Heart right ventricle (tissue), 16 donors: Measurements from ENCODE around the gene SLC17A9. TPM values are rescaled to one million over a fixed set of nuclear protein-coding genes. Genes with fewer than 3 reads are reported as not detected.

Experiments
- ATAC-seq, 8 donors: fragments of 200-7000 bp; cut with Tn5 transposase; one replicate each; pipeline ENCODE4 v1.9.1; 2020; ENCODE audit warnings: mild to moderate bottlenecking in 8 of 8, moderate library complexity in 8 of 8, moderate number of reproducible peaks in 1 of 8
- DNase-seq, 2 donors: peaks; one replicate each; pipeline ENCODE4 v3.0.0-alpha.2; 2020
- H3K27ac ChIP-seq, 10 donors: fragments of 200-600 bp; sonication (generic) in 2 of 10; one replicate each; pipeline versions ENCODE4 v1.5.0 to v1.8.0; 2020 to 2022; ENCODE audit warnings: mild to moderate bottlenecking in 3 of 10
- H3K27me3 ChIP-seq, 7 donors: fragments of 200-600 bp; one replicate each; pipeline ENCODE4 v1.8.0; 2021 to 2022; ENCODE audit warnings: mild to moderate bottlenecking in 2 of 7
- H3K36me3 ChIP-seq, 9 donors: fragments of 200-600 bp; sonication (generic) in 1 of 9; one replicate each; pipeline versions ENCODE4 v1.5.0 to v1.8.0; 2020 to 2022; ENCODE audit warnings: mild to moderate bottlenecking in 2 of 9
- H3K4me1 ChIP-seq, 9 donors: fragments of 200-600 bp; sonication (generic) in 1 of 9; one replicate each; pipeline versions ENCODE4 v1.5.0 to v1.8.0; 2020 to 2022; ENCODE audit warnings: mild to moderate bottlenecking in 4 of 9
- H3K4me3 ChIP-seq, 10 donors: fragments of 200-600 bp; sonication (generic) in 2 of 10; one replicate each; pipeline versions ENCODE4 v1.5.0 to v1.8.0; 2020 to 2022; ENCODE audit warnings: mild to moderate bottlenecking in 7 of 10, moderate library complexity in 2 of 10
- H3K9me3 ChIP-seq, 11 donors: fragments of 200-600 bp in 10 of 11; sonication (generic) in 2 of 11; one replicate each; pipeline versions ENCODE4 v1.5.0 to v1.8.0; 2013 to 2022; ENCODE audit warnings: mild to moderate bottlenecking in 2 of 11, control low read depth in 1 of 11, moderate library complexity in 1 of 11
- WGBS, 2 donors: extraction: QIAGEN DNeasy Blood & Tissue Kit; methylation state at CpG; one replicate each; pipeline ENCODE4 v1.1.7; 2013; ENCODE audit warnings: inconsistent platforms in 1 of 2; 5-methylcytosine and 5-hydroxymethylcytosine counted together
- intact Hi-C, 10 donors: fragments of 100-400 bp; cut with DNase I; formaldehyde crosslinking; loops; one replicate each; pipeline versions ENCODE4 v1.11.1 to v1.14.2; 2022
- polyA plus RNA-seq, 2 donors: library from polyadenylated mRNA; stranded (reverse); fragments of 200-250 nt; gene quantifications; one replicate each; pipeline ENCODE4 v1.2.3, GENCODE V29; 2013
- total RNA-seq, 10 donors: library from RNA; stranded (reverse); fragmentation: NEBNext Ultra II Directional in 3 of 10; extraction: Animal tissue kit (Norgen Biotek cat#: 25700) in 3 of 10; gene quantifications; one replicate each; pipeline versions ENCODE4 v1.2.1 to v1.2.4, GENCODE V29; 2021 to 2023
- TF ChIP-seq, protein P1 (sequence below), 9 donors: fragments of 200-600 bp; sonication (generic) in 2 of 9; IDR thresholded peaks; one replicate each; pipeline versions ENCODE4 v1.5.0 to v1.8.0; 2021 to 2022; ENCODE audit warnings: antibody characterized with exemption in 9 of 9, mild to moderate bottlenecking in 5 of 9, moderate library complexity in 1 of 9
- donor health status: Arrhythmogenic right ventricular cardiomyopathy.
- donor health status: ischemic (EF 13 %, LVEDD 7.1; RV severe dilation, severe dysfunction).
- donor health status: healthy with polysubstance abuse.
- donor health status: DM: no; HTN: yes; CAD: no.
- donor health status: DM: no; HTN: no; CAD: no.
- donor health status: ischemic (EF 25% LVEDD 6.9; RV normal size, moderate dysfunction).
- donor health status: ischemic (EF 25% LVEDD 5.7; RV mildly dilated, moderate dysfunction).
- donor health status: healthy.
- donor health status: DM: yes; HTN: yes; CAD: no.
- donor health status: Ischemic cardiomyopathy.
- donor health status: ischemic (EF 35%, LVEDD 5.7; RV mildly dilated, moderate dysfunction).
- donor health status: nonischemic (EF 11% LVEDD 7.7; RV severe dilation, severe dysfunction).
- donor health status: DM: yes; HTN: yes; CAD: no.
- donor health status: PGD.
- donor health status: ischemic (EF 29% LVEDD 5.4; RV normal size, mild dysfunction).
- donor health status: nonischemic (EF 23%, LVEDD 6.1; RV moderate dilation, normal function).

SLC17A9 gene
- total and polyA plus RNA-seq, 12 donors, result 0.19 to 8.3 (median 1.0) TPM

GRCh38 chr20:62910217-62910766 lies 42.2 kb upstream of the SLC17A9 start:
- ATAC-seq (no peak), DNase-seq (no peak)
- intact Hi-C loops, result no loop called here
- H3K9me3 ChIP-seq, result no peaks in the 10 kb centered on the region
- no peak overlapping the region for H3K4me3 ChIP-seq
- no peak overlapping the region for H3K27ac ChIP-seq
- H3K4me1 ChIP-seq, result peaks cover 13 to 50% (median 33%) of the 10 kb centered on the region in 9 donors
- H3K36me3 ChIP-seq, result peaks cover 5 to 93% (median 62%) of the 10 kb centered on the region in 9 donors
- TF ChIP-seq, protein P1, sequence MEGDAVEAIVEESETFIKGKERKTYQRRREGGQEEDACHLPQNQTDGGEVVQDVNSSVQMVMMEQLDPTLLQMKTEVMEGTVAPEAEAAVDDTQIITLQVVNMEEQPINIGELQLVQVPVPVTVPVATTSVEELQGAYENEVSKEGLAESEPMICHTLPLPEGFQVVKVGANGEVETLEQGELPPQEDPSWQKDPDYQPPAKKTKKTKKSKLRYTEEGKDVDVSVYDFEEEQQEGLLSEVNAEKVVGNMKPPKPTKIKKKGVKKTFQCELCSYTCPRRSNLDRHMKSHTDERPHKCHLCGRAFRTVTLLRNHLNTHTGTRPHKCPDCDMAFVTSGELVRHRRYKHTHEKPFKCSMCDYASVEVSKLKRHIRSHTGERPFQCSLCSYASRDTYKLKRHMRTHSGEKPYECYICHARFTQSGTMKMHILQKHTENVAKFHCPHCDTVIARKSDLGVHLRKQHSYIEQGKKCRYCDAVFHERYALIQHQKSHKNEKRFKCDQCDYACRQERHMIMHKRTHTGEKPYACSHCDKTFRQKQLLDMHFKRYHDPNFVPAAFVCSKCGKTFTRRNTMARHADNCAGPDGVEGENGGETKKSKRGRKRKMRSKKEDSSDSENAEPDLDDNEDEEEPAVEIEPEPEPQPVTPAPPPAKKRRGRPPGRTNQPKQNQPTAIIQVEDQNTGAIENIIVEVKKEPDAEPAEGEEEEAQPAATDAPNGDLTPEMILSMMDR (IDR thresholded peaks at IDR 0.05), result no peak
- 90 to 91% methylated on average over 11 of the region's 11 CpGs for WGBS, 2 donors
- H3K27me3 ChIP-seq, result no peaks in the 10 kb centered on the region

- 95 to 96% methylated on average over 45 of the region's 45 CpGs for WGBS, 2 donors
- no peak overlapping the region for H3K27ac ChIP-seq
- peaks cover 16 to 52% (median 39%) of the 10 kb centered on the region in 9 donors for H3K4me1 ChIP-seq
- no peaks in the 10 kb centered on the region for H3K9me3 ChIP-seq
- ATAC-seq, result no peak
- TF ChIP-seq, protein P1 (IDR thresholded peaks at IDR 0.05), result no peak
- peaks cover 5 to 86% (median 56%) of the 10 kb centered on the region in 9 donors for H3K36me3 ChIP-seq
- H3K4me3 ChIP-seq, result no peak overlapping the region
- no peaks in the 10 kb centered on the region for H3K27me3 ChIP-seq
- intact Hi-C loops, result no loop called here
- DNase-seq, result no peak
Observed at GRCh38 chr20:62910777-62911497, 41.6 kb upstream of the SLC17A9 start.

- 80 to 82% methylated on average over 10 of the region's 10 CpGs for WGBS, 2 donors
- no peak for ATAC-seq
Observed at GRCh38 chr20:62911701-62912280, 40.7 kb upstream of the SLC17A9 start.

DNA sequence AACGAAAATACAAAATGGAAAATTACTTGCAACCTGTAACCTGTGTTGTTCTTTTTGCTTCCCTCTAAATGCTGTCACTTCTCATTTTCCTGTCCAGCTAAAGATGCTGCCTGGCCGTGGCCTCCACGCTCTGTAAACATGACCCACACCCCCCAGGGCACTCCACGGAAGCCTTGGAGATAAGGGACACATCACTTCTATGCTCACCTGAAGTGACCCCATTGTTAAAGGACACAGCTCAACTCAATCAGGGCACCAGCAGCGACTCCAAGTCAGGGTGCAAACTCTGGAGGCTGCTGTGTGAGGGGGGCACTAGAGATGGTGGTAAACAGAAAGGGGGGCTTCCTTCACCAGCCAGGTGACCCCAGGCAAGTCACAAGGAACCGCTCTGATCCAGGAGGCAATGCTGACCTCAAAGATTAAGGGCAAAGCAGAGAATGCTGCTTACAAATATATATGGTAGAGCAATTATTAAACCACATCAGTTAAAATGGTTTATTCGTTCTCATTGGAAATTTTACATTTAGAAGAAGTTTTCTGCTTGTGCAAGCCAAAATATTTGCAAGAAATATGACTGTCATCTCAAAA lies 39.4 kb upstream of the SLC17A9 start:
- H3K9me3 ChIP-seq, result no peaks in the 10 kb centered on the region
- no peak overlapping the region for H3K4me3 ChIP-seq
- no peaks in the 10 kb centered on the region for H3K27me3 ChIP-seq
- ATAC-seq (no peak), DNase-seq (no peak)
- intact Hi-C loops, result no loop called here
- TF ChIP-seq, protein P1 (IDR thresholded peaks at IDR 0.05), result no peak
- H3K36me3 ChIP-seq, result peaks cover 5 to 64% (median 36%) of the 10 kb centered on the region in 9 donors
- H3K27ac ChIP-seq, result no peak overlapping the region
- H3K4me1 ChIP-seq, result peaks cover 28 to 69% (median 56%) of the 10 kb centered on the region in 9 donors
- WGBS, 2 donors, result 58 to 63% methylated on average over 7 of the region's 7 CpGs

More at GRCh38 chr20:62911701-62912280, 40.7 kb upstream of the SLC17A9 start:
- intact Hi-C loops, result no loop called here
- no peak overlapping the region for H3K4me3 ChIP-seq
- H3K4me1 ChIP-seq, result peaks cover 18 to 56% (median 43%) of the 10 kb centered on the region in 9 donors
- H3K36me3 ChIP-seq, result peaks cover 5 to 78% (median 47%) of the 10 kb centered on the region in 9 donors
- TF ChIP-seq, protein P1 (IDR thresholded peaks at IDR 0.05), result no peak
- no peaks in the 10 kb centered on the region for H3K9me3 ChIP-seq
- no peak for DNase-seq
- no peak overlapping the region for H3K27ac ChIP-seq
- no peaks in the 10 kb centered on the region for H3K27me3 ChIP-seq
